GM12875 (cell line): Measurements from ENCODE around the gene CDK14.

Experiments used
- H3K4me3 ChIP-seq: one replicate; pipeline ENCODE4 v1.5.1; 2011; ENCODE audit warnings: low read depth, low read length, control low read depth
- TF ChIP-seq, protein P1 (sequence below): IDR thresholded peaks from 2 replicates; pipeline ENCODE4 v1.5.1; 2011; ENCODE audit warnings: low read depth, mild to moderate bottlenecking, control low read depth, inconsistent platforms, low read length, moderate library complexity, borderline replicate concordance; ENCODE audit not compliant: insufficient read depth

Gene CDK14

GRCh38 chr7:90618876-90619275 lies 22.8 kb downstream of the CDK14 start:
- TF ChIP-seq, protein P1, sequence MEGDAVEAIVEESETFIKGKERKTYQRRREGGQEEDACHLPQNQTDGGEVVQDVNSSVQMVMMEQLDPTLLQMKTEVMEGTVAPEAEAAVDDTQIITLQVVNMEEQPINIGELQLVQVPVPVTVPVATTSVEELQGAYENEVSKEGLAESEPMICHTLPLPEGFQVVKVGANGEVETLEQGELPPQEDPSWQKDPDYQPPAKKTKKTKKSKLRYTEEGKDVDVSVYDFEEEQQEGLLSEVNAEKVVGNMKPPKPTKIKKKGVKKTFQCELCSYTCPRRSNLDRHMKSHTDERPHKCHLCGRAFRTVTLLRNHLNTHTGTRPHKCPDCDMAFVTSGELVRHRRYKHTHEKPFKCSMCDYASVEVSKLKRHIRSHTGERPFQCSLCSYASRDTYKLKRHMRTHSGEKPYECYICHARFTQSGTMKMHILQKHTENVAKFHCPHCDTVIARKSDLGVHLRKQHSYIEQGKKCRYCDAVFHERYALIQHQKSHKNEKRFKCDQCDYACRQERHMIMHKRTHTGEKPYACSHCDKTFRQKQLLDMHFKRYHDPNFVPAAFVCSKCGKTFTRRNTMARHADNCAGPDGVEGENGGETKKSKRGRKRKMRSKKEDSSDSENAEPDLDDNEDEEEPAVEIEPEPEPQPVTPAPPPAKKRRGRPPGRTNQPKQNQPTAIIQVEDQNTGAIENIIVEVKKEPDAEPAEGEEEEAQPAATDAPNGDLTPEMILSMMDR: no peak
- H3K4me3 ChIP-seq: no peak overlapping the region

DNA sequence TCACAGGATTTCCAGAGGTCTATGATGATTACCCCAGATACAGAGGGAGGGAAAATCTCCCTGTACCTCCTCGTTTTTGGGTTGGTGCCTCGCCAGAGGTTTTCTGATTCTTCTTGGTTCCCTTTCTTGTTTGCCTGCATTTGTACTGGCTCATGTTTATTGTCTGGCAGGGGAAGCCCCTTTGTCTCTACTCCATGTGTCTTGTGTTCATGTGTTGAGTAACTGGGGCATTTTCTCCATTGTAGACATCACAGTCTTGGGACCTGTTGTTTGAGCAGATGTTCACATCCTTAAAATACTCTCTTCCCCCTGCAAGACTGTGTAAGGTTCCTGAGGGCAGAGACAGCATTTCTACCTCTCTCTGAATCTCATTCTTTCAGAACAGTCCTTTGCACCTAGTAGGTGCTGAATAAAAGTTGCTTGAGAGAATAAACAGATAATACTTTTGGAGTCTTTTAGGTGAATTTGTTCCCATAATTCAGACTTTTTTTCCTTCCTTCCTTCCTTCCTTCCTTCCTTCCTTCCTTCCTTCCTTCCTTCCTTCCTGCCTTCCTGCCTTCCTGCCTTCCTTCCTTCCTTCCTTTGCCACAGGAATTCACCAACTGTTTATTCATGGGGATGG lies 25.1 kb downstream of the CDK14 start:
- TF ChIP-seq, protein P1: no peak
- no peak overlapping the region for H3K4me3 ChIP-seq

DNA sequence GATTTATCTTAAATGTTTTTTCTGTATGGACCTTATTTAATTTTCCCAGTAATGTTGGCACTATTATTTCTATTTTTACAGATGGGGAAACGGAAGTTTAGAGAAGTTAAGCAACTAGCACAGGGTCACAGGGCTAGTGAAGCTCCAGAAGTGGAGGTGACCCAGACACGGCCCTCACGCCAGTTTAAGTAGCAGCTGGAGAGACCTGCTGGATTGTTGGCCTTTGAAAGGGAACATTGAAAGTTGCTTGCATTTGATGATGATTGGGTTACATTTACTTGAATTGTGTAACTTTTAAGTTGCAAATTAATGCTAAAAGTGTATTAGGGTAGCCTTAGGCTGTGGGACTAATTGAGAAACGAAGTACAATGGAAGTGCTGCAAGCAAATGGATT lies 25.6 kb downstream of the CDK14 start:
- H3K4me3 ChIP-seq: no peak overlapping the region
- TF ChIP-seq, protein P1: no peak

DNA sequence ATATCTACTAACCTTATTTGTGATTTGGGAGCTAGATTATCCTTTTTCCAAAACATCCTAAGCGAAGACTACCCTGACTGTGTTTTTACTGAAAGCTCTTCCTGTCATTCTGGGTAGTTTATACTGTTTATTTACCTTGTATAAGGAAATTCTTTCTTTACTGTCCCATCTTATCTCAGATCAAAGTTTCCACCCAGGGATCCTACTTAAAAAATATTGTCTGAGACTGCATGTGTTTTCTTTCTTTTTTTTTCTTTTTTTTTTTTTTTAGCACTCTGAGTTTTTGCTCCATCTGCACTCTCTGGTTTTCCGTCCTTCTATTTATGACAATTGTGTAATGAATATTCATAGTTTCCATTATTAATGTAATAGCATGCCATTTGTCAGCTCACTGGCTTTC lies 26.5 kb downstream of the CDK14 start:
- no peak overlapping the region for H3K4me3 ChIP-seq
- TF ChIP-seq, protein P1: no peak

DNA sequence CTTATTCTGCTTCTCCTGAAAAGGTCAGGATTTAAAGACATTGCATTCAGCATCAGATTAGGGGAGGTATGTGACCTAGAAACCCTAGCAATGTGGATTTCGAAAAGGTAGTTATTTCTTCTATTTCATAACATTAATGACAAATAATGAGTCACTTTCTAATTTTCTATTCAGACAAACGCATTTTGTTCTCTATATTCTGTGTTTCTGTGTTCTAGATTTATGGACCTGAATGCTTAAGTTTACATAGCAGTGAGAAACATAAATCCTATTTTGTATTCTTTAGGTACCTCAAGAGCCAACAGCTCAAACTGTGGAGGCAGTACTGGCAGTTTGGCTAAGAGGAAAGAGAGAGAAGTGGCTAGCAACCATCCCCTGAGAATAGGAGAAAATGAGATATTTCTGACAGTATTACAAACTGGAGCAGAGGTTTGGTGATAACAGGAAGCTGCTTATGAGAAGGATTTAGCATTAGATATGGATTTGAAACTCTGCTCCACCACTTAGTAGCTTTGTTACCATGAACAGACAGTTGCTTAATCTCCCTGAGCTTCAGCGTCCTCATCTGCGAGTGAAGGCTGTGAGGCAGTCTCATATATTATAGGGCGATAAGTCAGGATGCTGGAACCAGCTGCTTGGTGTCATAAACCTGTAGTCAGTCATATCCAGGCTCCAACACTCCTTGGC lies 28.2 kb downstream of the CDK14 start:
- TF ChIP-seq, protein P1: no peak
- H3K4me3 ChIP-seq: no peak overlapping the region

DNA sequence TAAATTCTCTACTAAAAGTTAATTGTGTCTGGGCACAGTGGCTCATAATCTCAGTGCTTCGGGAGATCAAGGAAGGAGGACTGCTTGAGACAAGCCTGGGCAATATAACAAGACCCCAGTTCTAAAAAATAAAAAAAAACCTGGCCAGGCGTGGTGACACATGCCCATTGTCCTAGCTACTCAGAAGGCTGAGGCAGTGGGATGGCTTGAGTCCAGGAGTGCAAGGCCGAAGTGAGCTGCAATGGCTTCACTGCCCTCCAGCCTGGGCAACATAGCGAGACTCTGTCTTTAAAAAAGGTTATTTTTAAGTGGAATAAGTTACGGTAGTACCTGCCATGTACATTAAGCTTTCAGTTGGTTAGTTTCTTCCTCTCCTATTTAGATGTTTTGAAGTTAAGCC lies 28.9 kb downstream of the CDK14 start:
- TF ChIP-seq, protein P1: no peak
- H3K4me3 ChIP-seq: no peak overlapping the region

DNA sequence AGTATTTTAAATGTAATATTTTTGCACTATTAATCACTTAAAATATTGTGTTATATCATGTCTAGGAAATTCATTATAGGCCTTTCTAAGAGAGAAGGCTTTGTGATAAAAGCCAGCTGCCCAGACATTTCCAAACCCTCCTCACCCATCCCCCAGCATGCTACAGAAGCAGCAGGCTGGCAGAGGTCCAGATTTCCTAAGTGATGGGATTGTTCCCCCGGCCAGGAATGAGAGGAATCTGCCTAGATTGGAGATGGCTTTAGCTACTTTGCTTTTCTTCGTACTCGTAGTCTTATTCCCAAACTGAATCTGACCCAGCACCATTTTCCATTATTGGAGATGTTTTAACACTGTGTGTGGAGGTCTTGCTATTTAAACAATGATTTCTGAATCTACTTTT lies 29.4 kb downstream of the CDK14 start:
- TF ChIP-seq, protein P1: no peak
- no peak overlapping the region for H3K4me3 ChIP-seq
